Vagina (tissue), 2 donors: ENCODE results near the gene RELCH. TPM values are rescaled to one million over a fixed set of nuclear protein-coding genes. Genes with fewer than 3 reads are reported as not detected.

Experiments
- DNase-seq, 2 donors: peaks; one replicate each; pipeline ENCODE4 v3.0.0-alpha.2; 2017; ENCODE audit errors: extremely low spot score in 2 of 2
- H3K27ac ChIP-seq: fragments of 200-600 bp; sonication (generic); one replicate; pipeline ENCODE4 v1.5.1; 2019
- H3K27me3 ChIP-seq: fragments of 200-600 bp; sonication (generic); one replicate; pipeline ENCODE4 v1.5.1; 2019
- H3K36me3 ChIP-seq, 2 donors: fragments of 200-600 bp; sonication (generic); one replicate each; pipeline ENCODE4 v1.5.1; 2017 to 2019
- H3K4me1 ChIP-seq: fragments of 200-600 bp; sonication (generic); one replicate; pipeline ENCODE4 v1.5.1; 2019
- H3K4me3 ChIP-seq, 2 donors: fragments of 200-600 bp; sonication (generic); 1 replicate in 1 of 2; 2 replicates in 1 of 2; pipeline ENCODE4 v1.5.1; 2016 to 2019
- H3K9me3 ChIP-seq: fragments of 200-600 bp; sonication (generic); one replicate; pipeline ENCODE4 v1.5.1; 2019
- CTCF ChIP-seq, 3 experiments: fragments of 450-650 bp in 2 of 3; fragments of 200-600 bp in 1 of 3; sonication (generic) in 1 of 3; IDR thresholded peaks; one replicate each; pipeline ENCODE4 v1.5.1; 2017 to 2019; ENCODE audit warnings: antibody characterized with exemption in 3 of 3, mild to moderate bottlenecking in 2 of 3, moderate library complexity in 2 of 3
- POLR2A ChIP-seq, 2 donors: fragments of 450-650 bp; IDR thresholded peaks; one replicate each; pipeline ENCODE4 v1.6.1; 2017; ENCODE audit warnings: antibody characterized with exemption in 2 of 2, mild to moderate bottlenecking in 2 of 2, moderate library complexity in 2 of 2
- POLR2AphosphoS5 ChIP-seq, 2 donors: sonication (generic); formaldehyde crosslinking; IDR thresholded peaks; one replicate each; pipeline ENCODE4 v1.9.0; 2017; ENCODE audit warnings: antibody characterized with exemption in 2 of 2, mild to moderate bottlenecking in 2 of 2, low read depth in 1 of 2; ENCODE audit not compliant: insufficient read depth in 1 of 2
- intact Hi-C: fragments of 100-400 bp; cut with DNase I; formaldehyde crosslinking; loops from one replicate; pipeline ENCODE4 v1.15.1; 2023
- total RNA-seq: library from RNA; depleted of rRNA; stranded (reverse); fragments of >200 nt; gene quantifications from one replicate; pipeline ENCODE4 v1.2.3, GENCODE V29; 2016

Gene RELCH
- total RNA-seq, 1 donor from 2014 or later = 59.9 TPM

- Histone ChIP-seq H3K4me3 (no peak overlapping the region), H3K27me3 (no peaks in the 10 kb centered on the region), H3K9me3 (no peaks in the 10 kb centered on the region), H3K4me1 (no peaks in the 10 kb centered on the region), H3K27ac (no peak overlapping the region), H3K36me3 (peaks cover 0 to 50% of the 10 kb centered on the region in 2 donors)
- DNase-seq = no peak
- TF ChIP-seq POLR2A (IDR thresholded peaks at IDR 0.05) = no peak
- TF ChIP-seq POLR2AphosphoS5 (IDR thresholded peaks at IDR 0.05; ENCODE audit: insufficient read depth in 1 of 2, low read depth in 1 of 2) = no peak
- no peak for TF ChIP-seq CTCF (IDR thresholded peaks at IDR 0.05)
- intact Hi-C loops = no loop called here
Observed at GRCh38 chr18:62262061-62262460, 75.0 kb downstream of the RELCH start.

- intact Hi-C loops = no loop called here
- H3K4me1 ChIP-seq = no peaks in the 10 kb centered on the region
- peaks cover 0 to 33% of the 10 kb centered on the region in 2 donors for H3K36me3 ChIP-seq
- H3K4me3 ChIP-seq = no peak overlapping the region
- no peaks in the 10 kb centered on the region for H3K27me3 ChIP-seq
- no peak for TF ChIP-seq CTCF (IDR thresholded peaks at IDR 0.05)
- TF ChIP-seq POLR2AphosphoS5 (IDR thresholded peaks at IDR 0.05; ENCODE audit: insufficient read depth in 1 of 2, low read depth in 1 of 2) = no peak
- no peak for TF ChIP-seq POLR2A (IDR thresholded peaks at IDR 0.05)
- no peak for DNase-seq
- H3K9me3 ChIP-seq = no peaks in the 10 kb centered on the region
- no peak overlapping the region for H3K27ac ChIP-seq
Observed at GRCh38 chr18:62264984-62265383, 77.9 kb downstream of the RELCH start.

- intact Hi-C loops = no loop called here
- Histone ChIP-seq H3K36me3 (peaks cover 0 to 16% of the 10 kb centered on the region in 2 donors), H3K27ac (no peak overlapping the region), H3K9me3 (no peaks in the 10 kb centered on the region), H3K27me3 (no peaks in the 10 kb centered on the region), H3K4me3 (no peak overlapping the region), H3K4me1 (peaks cover 13% of the 10 kb centered on the region)
- no peak for DNase-seq
- TF ChIP-seq POLR2AphosphoS5 (IDR thresholded peaks at IDR 0.05; ENCODE audit: insufficient read depth in 1 of 2, low read depth in 1 of 2) (no peak), POLR2A (IDR thresholded peaks at IDR 0.05) (no peak), CTCF (IDR thresholded peaks at IDR 0.05) (no peak)
Observed at GRCh38 chr18:62277045-62277444, 90.0 kb downstream of the RELCH start.

GRCh38 chr18:62279561-62279960 is 92.5 kb downstream of the RELCH start:
- Histone ChIP-seq H3K4me1 (peaks cover 16% of the 10 kb centered on the region), H3K4me3 (no peak overlapping the region), H3K27me3 (no peaks in the 10 kb centered on the region), H3K9me3 (no peaks in the 10 kb centered on the region), H3K27ac (no peak overlapping the region), H3K36me3 (peaks cover 0 to 22% of the 10 kb centered on the region in 2 donors)
- DNase-seq = no peak
- TF ChIP-seq CTCF (IDR thresholded peaks at IDR 0.05) (no peak), POLR2A (IDR thresholded peaks at IDR 0.05) (no peak), POLR2AphosphoS5 (IDR thresholded peaks at IDR 0.05; ENCODE audit: insufficient read depth in 1 of 2, low read depth in 1 of 2) (no peak)
- intact Hi-C loops = no loop called here

- H3K4me3 ChIP-seq = no peak overlapping the region
- no peak for DNase-seq
- peaks cover 16% of the 10 kb centered on the region for H3K4me1 ChIP-seq
- TF ChIP-seq CTCF (IDR thresholded peaks at IDR 0.05) (no peak), POLR2AphosphoS5 (IDR thresholded peaks at IDR 0.05; ENCODE audit: insufficient read depth in 1 of 2, low read depth in 1 of 2) (no peak), POLR2A (IDR thresholded peaks at IDR 0.05) (no peak)
- no peaks in the 10 kb centered on the region for H3K27me3 ChIP-seq
- H3K27ac ChIP-seq = no peak overlapping the region
- no peaks in the 10 kb centered on the region for H3K9me3 ChIP-seq
- H3K36me3 ChIP-seq = peaks cover 0 to 19% of the 10 kb centered on the region in 2 donors
- intact Hi-C loops = no loop called here
Observed at GRCh38 chr18:62280058-62280457, 93.0 kb downstream of the RELCH start.
